Measurements from ENCODE around the gene CALML3.

GRCh38 chr10:5490032-5490431, 34.7 kb upstream of the CALML3 start:
- TF ChIP-seq CTCF (IDR thresholded peaks at IDR 0.05 in 2 of 3, conservative IDR thresholded peaks at IDR 0.05 in 1 of 3; ENCODE audit: control insufficient read depth in 2 of 3, extremely low read depth in 1 of 3, insufficient read depth in 1 of 3, low read depth in 3 of 3, low read length in 3 of 3) (no peak), DPF2 (IDR thresholded peaks at IDR 0.05) (no peak), HDAC2 (IDR thresholded peaks at IDR 0.05) (no peak), STAT1 (conservative IDR thresholded peaks at IDR 0.05) (no peak), USF2 (IDR thresholded peaks at IDR 0.05; ENCODE audit: borderline replicate concordance, low read depth, low read length) (no peak)

Measured in GM12878 (cell line).